Amygdala (tissue), 56 donors: Measurements from ENCODE around the gene CD300LF.

ENCODE experiments used
- DNase-seq, 56 donors: peaks; one replicate each; lab custom pipeline; 2025; lab: John Stamatoyannopoulos, UW

CD300LF gene

DNA sequence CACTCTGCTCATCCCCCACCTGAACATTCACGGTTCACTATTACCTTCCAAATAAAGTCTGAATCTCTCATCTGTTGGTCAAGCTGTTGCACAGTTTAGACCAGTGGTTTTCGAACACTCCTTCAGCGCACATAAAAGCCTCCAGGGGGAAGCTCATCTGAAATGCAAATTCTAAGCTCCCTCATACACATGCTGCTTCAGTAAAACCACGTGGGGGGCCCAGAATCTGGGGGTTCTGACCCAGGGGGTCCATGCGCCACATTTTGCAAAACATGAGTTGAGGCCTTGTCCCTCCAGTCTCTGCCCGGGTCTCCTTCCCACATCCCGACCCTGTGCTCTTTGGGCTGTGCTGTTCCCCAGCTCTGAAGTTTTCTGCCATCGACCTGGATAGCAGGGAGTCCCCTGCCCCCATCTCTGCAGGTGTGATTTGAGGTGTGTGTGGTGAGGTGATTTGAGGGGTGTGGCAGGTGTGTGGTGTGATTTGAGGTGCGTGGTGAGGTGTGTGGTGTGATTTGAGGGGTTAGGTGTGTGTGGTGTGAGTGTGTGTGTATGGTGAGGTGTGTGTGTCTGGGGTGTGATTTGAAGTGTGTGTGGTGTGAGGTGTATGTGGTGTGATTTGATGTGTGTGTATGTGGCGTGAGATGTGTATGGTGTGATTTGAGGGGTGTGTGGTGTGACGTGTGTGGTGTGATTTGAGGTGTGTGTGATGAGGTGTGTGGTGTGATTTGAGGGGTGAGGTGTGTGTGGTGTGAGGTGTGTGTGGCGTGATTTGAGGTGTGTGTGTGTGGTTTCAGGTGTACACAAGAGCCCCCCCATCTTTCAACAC, 19.5 kb upstream of the CD300LF start:
- no peak for DNase-seq

GRCh38 chr17:74731347-74731605, 18.6 kb upstream of the CD300LF start:
- no peak for DNase-seq

- no peak for DNase-seq
Measured at GRCh38 chr17:74730491-74731346, 18.0 kb upstream of the CD300LF start.

GRCh38 chr17:74729866-74730265, 17.1 kb upstream of the CD300LF start:
- DNase-seq, result no peak

DNA sequence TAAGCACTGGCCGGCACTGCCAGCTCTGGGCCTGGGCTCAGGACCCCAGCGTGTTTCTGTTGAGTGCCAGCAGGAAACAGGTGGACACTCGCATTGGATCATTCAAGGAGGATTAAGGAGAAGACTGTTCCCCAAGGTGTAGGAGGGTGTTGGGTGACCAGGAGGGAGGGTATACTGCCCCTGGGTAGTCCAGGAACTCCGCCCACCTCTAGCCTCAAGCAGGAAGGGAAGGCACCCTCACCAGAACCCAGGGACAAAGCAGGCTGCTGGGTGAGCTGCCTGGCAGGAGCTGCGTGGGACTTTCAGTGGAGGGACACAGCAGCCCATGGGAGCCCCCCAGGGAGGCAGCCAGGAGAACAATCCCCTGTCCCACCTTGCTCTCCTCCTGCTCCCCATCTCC, 16.6 kb upstream of the CD300LF start:
- DNase-seq, result no peak

DNA sequence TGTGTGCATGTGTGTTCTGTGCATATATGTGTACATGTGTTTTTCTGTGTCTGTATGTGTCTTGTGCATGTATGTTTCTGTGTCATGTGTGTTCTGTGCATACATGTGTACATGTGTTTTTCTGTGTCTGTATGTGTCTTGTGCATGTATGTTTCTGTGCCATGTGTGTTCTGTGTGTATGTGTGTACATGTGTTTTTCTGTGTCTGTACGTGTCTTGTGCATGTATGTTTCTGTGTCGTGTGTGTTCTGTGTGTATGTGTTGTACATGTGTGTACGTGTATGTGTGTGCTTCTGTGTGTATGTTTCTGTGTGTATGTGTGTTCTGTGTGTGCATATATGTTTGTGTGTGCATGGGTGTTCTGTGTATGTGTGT, 16.0 kb upstream of the CD300LF start:
- no peak for DNase-seq

- no peak for DNase-seq
Measured at GRCh38 chr17:74728033-74728701, 15.4 kb upstream of the CD300LF start.

- DNase-seq, result no peak
Measured at GRCh38 chr17:74725111-74725510, 12.4 kb upstream of the CD300LF start.

DNA sequence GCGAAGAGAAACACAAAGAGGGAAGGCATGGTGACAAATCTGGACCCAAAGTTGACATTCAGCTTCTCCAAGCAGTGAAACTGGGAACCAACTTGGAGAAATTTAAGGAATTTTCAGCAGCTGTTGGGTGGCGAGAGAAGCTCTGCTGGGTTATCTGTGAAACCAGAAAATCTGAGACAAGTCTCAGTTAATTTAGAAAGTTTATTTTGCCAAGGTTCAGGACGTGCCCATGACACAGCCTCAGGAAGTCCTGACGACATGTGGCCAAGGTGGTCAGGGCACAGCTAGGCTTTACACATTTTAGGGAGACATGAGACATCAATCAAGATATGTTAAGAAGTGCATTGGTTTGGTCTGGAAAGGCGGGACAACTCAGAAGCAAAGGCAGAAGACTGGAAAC, 11.2 kb upstream of the CD300LF start:
- DNase-seq, result no peak

- no peak for DNase-seq
Measured at GRCh38 chr17:74722782-74723181, 10.1 kb upstream of the CD300LF start.

- no peak for DNase-seq
Measured at GRCh38 chr17:74720506-74720905, 7.8 kb upstream of the CD300LF start.

- DNase-seq, result no peak
Measured at GRCh38 chr17:74715144-74715543, 2.4 kb upstream of the CD300LF start.

GRCh38 chr17:74713171-74713755, 540 bp upstream of the CD300LF start:
- DNase-seq, result no peak

DNA sequence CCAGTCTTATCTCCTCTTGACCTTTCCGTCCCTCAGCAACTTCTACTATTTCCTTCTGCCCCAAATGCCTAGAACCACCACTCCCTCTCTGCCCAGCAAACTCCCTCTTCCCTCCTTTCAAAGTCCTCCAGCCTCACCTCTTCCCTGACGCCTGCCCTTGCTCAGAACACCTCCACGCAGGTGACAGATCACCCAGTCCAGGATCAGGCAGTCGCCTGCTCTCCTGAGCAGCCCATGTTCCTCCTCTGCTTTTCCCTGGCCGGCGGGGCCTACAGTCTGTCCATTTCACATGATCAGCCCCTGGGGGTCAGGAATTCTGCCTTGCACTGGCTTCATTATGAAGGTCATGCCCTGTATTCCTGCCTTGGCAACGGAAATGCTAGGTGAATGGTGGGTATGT, 422 bp downstream of the CD300LF start:
- DNase-seq, result no peak

GRCh38 chr17:74711058-74711824, 1.5 kb downstream of the CD300LF start:
- no peak for DNase-seq

GRCh38 chr17:74704544-74704943, 8.2 kb downstream of the CD300LF start:
- DNase-seq, result no peak

GRCh38 chr17:74703311-74703710, 9.4 kb downstream of the CD300LF start:
- no peak for DNase-seq

- no peak for DNase-seq
Measured at GRCh38 chr17:74702116-74702871, 10.4 kb downstream of the CD300LF start.

DNA sequence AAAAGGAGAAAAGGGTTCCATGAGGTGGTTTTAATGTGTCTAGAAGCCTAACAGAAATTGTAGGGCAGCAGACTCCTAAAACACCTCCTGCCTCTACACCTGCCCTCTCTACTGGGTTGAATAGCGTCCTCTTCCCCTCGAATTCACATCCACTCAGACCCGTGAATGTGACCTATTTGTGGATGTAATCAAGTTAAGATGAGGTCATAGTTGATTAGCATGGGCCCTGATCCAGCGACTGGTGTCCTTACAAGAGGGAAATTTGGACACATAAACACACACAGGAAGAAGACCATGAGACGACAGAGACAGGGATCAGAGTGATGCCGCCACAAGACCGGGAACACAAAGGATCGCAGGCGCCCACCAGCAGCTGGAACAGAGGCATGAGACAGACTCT, 13.5 kb downstream of the CD300LF start:
- DNase-seq, result no peak

DNA sequence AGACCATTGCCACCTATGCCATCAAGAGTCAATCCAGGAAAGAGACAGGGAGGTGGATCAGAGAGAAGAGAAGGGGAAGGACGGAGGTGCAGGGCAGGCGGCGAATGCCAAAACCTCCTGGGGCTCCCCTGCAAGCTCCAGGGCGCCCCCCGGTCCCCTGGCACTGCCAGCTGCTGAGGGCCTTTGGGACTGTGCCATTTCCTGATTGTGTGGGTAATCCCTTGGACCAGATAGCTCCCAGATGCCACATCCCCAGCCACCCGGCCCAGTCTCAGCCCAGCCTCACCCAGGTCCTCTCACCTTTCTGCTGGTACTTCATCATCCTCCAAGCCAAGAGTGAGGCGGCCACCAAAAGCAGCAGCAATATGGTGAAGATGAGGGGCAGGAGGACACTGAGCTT, 14.7 kb downstream of the CD300LF start:
- no peak for DNase-seq
